Sigmoid colon (tissue), 7 donors: Measurements from ENCODE around the gene TRMT1. TPM values are rescaled to one million over a fixed set of nuclear protein-coding genes. Genes with fewer than 3 reads are reported as not detected.

Experiments used
- DNase-seq: peaks from one replicate; pipeline ENCODE4 v3.0.0-alpha.2; 2019
- H3K27ac ChIP-seq, 4 donors: fragments of 200-600 bp; sonication (generic); one replicate each; pipeline ENCODE4 v1.5.1; 2016 to 2019; ENCODE audit warnings: mild to moderate bottlenecking in 1 of 4
- H3K27me3 ChIP-seq, 3 donors: fragments of 200-600 bp; sonication (generic); one replicate each; pipeline ENCODE4 v1.5.1; 2019; ENCODE audit warnings: mild to moderate bottlenecking in 1 of 3
- H3K36me3 ChIP-seq, 4 donors: fragments of 200-600 bp; sonication (generic); one replicate each; pipeline ENCODE4 v1.5.1; 2016 to 2019
- H3K4me1 ChIP-seq, 4 donors: fragments of 200-600 bp; sonication (generic); one replicate each; pipeline ENCODE4 v1.5.1; 2017 to 2019
- H3K4me3 ChIP-seq, 4 donors: fragments of 200-600 bp; sonication (generic); one replicate each; pipeline ENCODE4 v1.5.1; 2017 to 2019; ENCODE audit warnings: mild to moderate bottlenecking in 2 of 4, moderate library complexity in 1 of 4
- H3K9me3 ChIP-seq, 4 donors: fragments of 200-600 bp in 3 of 4; sonication (generic) in 3 of 4; one replicate each; pipeline versions ENCODE4 v1.5.1 to v1.6.1; 2013 to 2019
- CTCF ChIP-seq, 4 experiments: fragments of 450-650 bp in 3 of 4; fragments of 200-600 bp in 1 of 4; IDR thresholded peaks; one replicate each; pipeline ENCODE4 v1.5.1; 2016 to 2019; ENCODE audit warnings: antibody characterized with exemption in 4 of 4, mild to moderate bottlenecking in 3 of 4, moderate library complexity in 2 of 4
- EP300 ChIP-seq, 4 donors: sonication (generic); formaldehyde crosslinking; IDR thresholded peaks; one replicate each; pipeline ENCODE4 v1.6.1; 2017; ENCODE audit warnings: antibody characterized with exemption in 4 of 4
- POLR2A ChIP-seq, 2 donors: fragments of 450-650 bp; IDR thresholded peaks; one replicate each; pipeline ENCODE4 v1.6.1; 2016; ENCODE audit warnings: antibody characterized with exemption in 2 of 2, mild to moderate bottlenecking in 2 of 2, moderate library complexity in 2 of 2
- POLR2AphosphoS5 ChIP-seq, 4 donors: sonication (generic); formaldehyde crosslinking; IDR thresholded peaks; one replicate each; pipeline ENCODE4 v1.6.1; 2017; ENCODE audit warnings: antibody characterized with exemption in 4 of 4
- WGBS, 2 donors: extraction: QIAGEN DNeasy Blood & Tissue Kit; methylation state at CpG; one replicate each; pipeline ENCODE4 v1.1.7; 2013; 5-methylcytosine and 5-hydroxymethylcytosine counted together
- intact Hi-C: fragments of 100-400 bp; cut with DNase I; formaldehyde crosslinking; loops from one replicate; pipeline ENCODE4 v1.15.1; 2023
- polyA plus RNA-seq, 3 donors: library from polyadenylated mRNA; stranded (reverse); fragments of 200-250 nt; gene quantifications; one replicate each; pipeline ENCODE4 v1.2.3, GENCODE V29; 2013
- total RNA-seq, 4 donors: library from RNA; depleted of rRNA; stranded (reverse); fragments of >200 nt; gene quantifications; one replicate each; pipeline ENCODE4 v1.1.0, GENCODE V29; 2016
- donor health status: healthy with polysubstance abuse.
- donor health status: Bipolar disorder and iron deficiency.
- donor health status: healthy.

TRMT1 gene
- total and polyA plus RNA-seq, 7 donors, result 6.7 to 48.6 (median 19.3) TPM

GRCh38 chr19:13056052-13056660 lies 60.4 kb downstream of the TRMT1 start:
- Histone ChIP-seq H3K9me3 (no peaks in the 10 kb centered on the region), H3K4me1 (peaks cover 0 to 100% (median 100%) of the 10 kb centered on the region in 4 donors), H3K27me3 (no peaks in the 10 kb centered on the region), H3K4me3 (peak overlapping the region in 3 of 4 donors; percentile 17 to 29 (median 23)), H3K27ac (peak overlapping the region; percentile 95 to 99 (median 97)), H3K36me3 (no peaks in the 10 kb centered on the region)
- DNase-seq, result peak; percentile 89
- intact Hi-C loops, result no loop called here
- WGBS, 2 donors, result 23 to 66% methylated on average over 17 of the region's 17 CpGs
- TF ChIP-seq EP300 (IDR thresholded peaks at IDR 0.05) (no peak), POLR2A (IDR thresholded peaks at IDR 0.05) (peak in 1 of 2 donors; percentile 33), POLR2AphosphoS5 (IDR thresholded peaks at IDR 0.05) (peak; percentile 25 to 64 (median 58)), CTCF (IDR thresholded peaks at IDR 0.05) (no peak)

GRCh38 chr19:13055213-13056051 lies 61.1 kb downstream of the TRMT1 start:
- WGBS, 2 donors, result 30 to 62% methylated on average over 29 of the region's 29 CpGs
- H3K9me3 ChIP-seq, result no peaks in the 10 kb centered on the region
- H3K27me3 ChIP-seq, result no peaks in the 10 kb centered on the region
- no peaks in the 10 kb centered on the region for H3K36me3 ChIP-seq
- H3K4me3 ChIP-seq, result peak overlapping the region in 3 of 4 donors; percentile 17 to 29 (median 23)
- intact Hi-C loops, result no loop called here
- H3K27ac ChIP-seq, result peak overlapping the region; percentile 95 to 99 (median 97)
- peaks cover 0 to 100% (median 100%) of the 10 kb centered on the region in 4 donors for H3K4me1 ChIP-seq
- no peak for TF ChIP-seq EP300 (IDR thresholded peaks at IDR 0.05)
- TF ChIP-seq POLR2AphosphoS5 (IDR thresholded peaks at IDR 0.05), result peak in 2 of 4 donors; percentile 54 to 59
- DNase-seq, result peak; percentile 94

Other genes starting within 250 kb of the TRMT1 start
- 10 to 100 TPM; 28.6 to 45.1 (median 32.1) TPM for gene DNASE2, start 235.3 kb downstream of the TRMT1 start, total RNA-seq
- 10 to 100 TPM; 11.4 to 45.4 (median 24.5) TPM for gene DNASE2, start 235.3 kb downstream of the TRMT1 start, polyA plus RNA-seq
- gene KLF1, start 229.5 kb downstream of the TRMT1 start, total RNA-seq, result not detected
- under 1 TPM in 1 of 3 donors, not detected in 2; 0.10 TPM for gene KLF1, start 229.5 kb downstream of the TRMT1 start, polyA plus RNA-seq
- 10 to 100 TPM; 24.7 to 85.0 (median 34.8) TPM for gene GCDH, start 225.6 kb downstream of the TRMT1 start, total RNA-seq
- 10 to 100 TPM; 10.8 to 40.0 (median 21.3) TPM for gene GCDH, start 225.6 kb downstream of the TRMT1 start, polyA plus RNA-seq
- gene SYCE2, start 197.4 kb downstream of the TRMT1 start, total RNA-seq, result not detected
- under 1 TPM in 1 of 3 donors, not detected in 2; 0.17 TPM for gene SYCE2, start 197.4 kb downstream of the TRMT1 start, polyA plus RNA-seq
- gene FARSA, start 183.0 kb downstream of the TRMT1 start, total RNA-seq, result 10 to 100 TPM; 21.4 to 33.3 (median 31.7) TPM
- 10 to 100 TPM; 27.0 to 86.8 (median 29.1) TPM for gene FARSA, start 183.0 kb downstream of the TRMT1 start, polyA plus RNA-seq
- 100 to 1,000 TPM; 147 to 260 (median 208) TPM for gene CALR, start 178.1 kb downstream of the TRMT1 start, total RNA-seq
- gene CALR, start 178.1 kb downstream of the TRMT1 start, polyA plus RNA-seq, result 100 to 1,000 TPM in 2 of 3 donors, 10 to 100 TPM in 1; 70.3 to 717 (median 168) TPM
- gene RAD23A, start 170.9 kb downstream of the TRMT1 start, total RNA-seq, result 100 to 1,000 TPM in 3 of 4 donors, 10 to 100 TPM in 1; 98.8 to 133 (median 117) TPM
- 10 to 100 TPM; 58.7 to 99.3 (median 70.9) TPM for gene RAD23A, start 170.9 kb downstream of the TRMT1 start, polyA plus RNA-seq
- 10 to 100 TPM; 36.0 to 65.8 (median 53.5) TPM for gene GADD45GIP1, start 159.5 kb downstream of the TRMT1 start, total RNA-seq
- 10 to 100 TPM; 23.6 to 32.1 (median 28.2) TPM for gene GADD45GIP1, start 159.5 kb downstream of the TRMT1 start, polyA plus RNA-seq
- gene DAND5, start 147.2 kb downstream of the TRMT1 start, total RNA-seq, result 1 to 10 TPM; 1.2 to 2.0 (median 1.7) TPM
- under 1 TPM in 1 of 3 donors, not detected in 2; 0.13 TPM for gene DAND5, start 147.2 kb downstream of the TRMT1 start, polyA plus RNA-seq
- 100 to 1,000 TPM in 1 of 4 donors, 10 to 100 TPM in 3; 44.1 to 104 (median 58.5) TPM for gene NFIX, start 121.3 kb downstream of the TRMT1 start, total RNA-seq
- gene NFIX, start 121.3 kb downstream of the TRMT1 start, polyA plus RNA-seq, result 10 to 100 TPM; 10.6 to 28.2 (median 22.2) TPM
- gene LYL1, start 13.9 kb downstream of the TRMT1 start, total RNA-seq, result 10 to 100 TPM; 13.0 to 17.8 (median 15.2) TPM
- gene LYL1, start 13.9 kb downstream of the TRMT1 start, polyA plus RNA-seq, result 10 to 100 TPM in 1 of 3 donors, 1 to 10 TPM in 2; 3.0 to 18.4 (median 3.7) TPM
- 10 to 100 TPM in 3 of 4 donors, 1 to 10 TPM in 1; 8.1 to 20.5 (median 17.3) TPM for gene NACC1, start 1.5 kb upstream of the TRMT1 start, total RNA-seq
- gene NACC1, start 1.5 kb upstream of the TRMT1 start, polyA plus RNA-seq, result 10 to 100 TPM; 15.0 to 67.2 (median 26.4) TPM
- 10 to 100 TPM; 65.3 to 87.0 (median 76.8) TPM for gene STX10, start 33.6 kb upstream of the TRMT1 start, total RNA-seq
- 100 to 1,000 TPM in 1 of 3 donors, 10 to 100 TPM in 2; 63.1 to 127 (median 64.0) TPM for gene STX10, start 33.6 kb upstream of the TRMT1 start, polyA plus RNA-seq
- 100 to 1,000 TPM in 2 of 4 donors, 10 to 100 TPM in 2; 30.3 to 215 (median 85.6) TPM for gene IER2, start 33.7 kb upstream of the TRMT1 start, total RNA-seq
- gene IER2, start 33.7 kb upstream of the TRMT1 start, polyA plus RNA-seq, result 100 to 1,000 TPM in 2 of 3 donors, 10 to 100 TPM in 1; 62.9 to 163 (median 138) TPM